ENCODE data around the gene ABRAXAS1.

ABRAXAS1 gene

DNA sequence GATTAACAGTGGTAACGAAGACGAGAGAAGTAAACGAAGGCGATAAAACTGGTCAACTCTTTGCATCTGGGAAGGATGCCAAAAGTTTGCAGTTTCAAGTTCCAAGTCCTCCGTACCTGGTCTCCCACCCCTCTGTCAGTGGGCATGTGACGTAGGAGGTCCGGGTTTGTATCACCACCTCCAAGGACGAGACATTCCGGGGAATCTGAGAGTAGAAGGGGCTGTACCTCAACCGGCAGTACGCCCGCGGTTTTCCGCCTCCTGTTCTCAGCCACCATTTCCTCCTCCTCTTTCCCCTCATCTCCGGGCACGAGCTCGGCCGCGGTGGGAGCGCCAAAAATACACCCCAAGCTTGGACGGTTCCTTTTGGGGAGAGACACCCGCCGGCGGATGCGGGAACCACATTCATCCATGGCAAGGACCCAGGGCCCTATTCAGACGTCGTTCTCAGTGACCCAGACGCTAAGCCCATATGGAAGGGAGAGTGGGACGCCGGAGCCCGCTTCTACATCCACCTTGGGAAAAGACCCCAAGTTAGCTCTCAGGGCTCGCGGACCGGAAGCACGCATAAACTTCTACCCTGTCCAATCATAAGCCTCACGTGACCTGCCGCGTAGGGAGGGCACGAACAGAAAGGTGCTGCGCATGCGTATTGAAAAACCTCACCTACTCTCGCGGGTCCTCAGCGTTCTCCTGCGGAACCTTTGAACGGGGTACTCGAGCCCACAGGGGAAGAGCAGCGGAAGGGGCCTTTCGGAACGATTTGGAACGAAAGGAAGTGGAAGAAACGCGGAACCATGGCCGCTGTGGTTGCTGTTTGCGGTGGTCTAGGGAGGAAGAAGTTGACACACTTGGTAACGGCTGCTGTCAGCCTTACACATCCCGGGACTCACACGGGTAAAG, 29.4 kb downstream of the ABRAXAS1 start, which contains the start of the genes HELQ and MRPS18C:
TSS of gene HELQ (minus strand) at position 543 of the 903 bp plus-strand sequence. CDS start at position 413, 130 bp downstream.
TSS of gene MRPS18C (plus strand) at position 778 of the 903 bp plus-strand sequence. CDS start at position 798, 20 bp downstream.
- peak; percentile 90 to 99 (median 95) for DNase-seq
- intact Hi-C loops (cut with DNase I), result loop anchor here (2.0 to 10.0 kb wide), 2 partner anchors 29 to 171 kb away; partner anchors contain the start of genes ABRAXAS1 and COQ2

DNA sequence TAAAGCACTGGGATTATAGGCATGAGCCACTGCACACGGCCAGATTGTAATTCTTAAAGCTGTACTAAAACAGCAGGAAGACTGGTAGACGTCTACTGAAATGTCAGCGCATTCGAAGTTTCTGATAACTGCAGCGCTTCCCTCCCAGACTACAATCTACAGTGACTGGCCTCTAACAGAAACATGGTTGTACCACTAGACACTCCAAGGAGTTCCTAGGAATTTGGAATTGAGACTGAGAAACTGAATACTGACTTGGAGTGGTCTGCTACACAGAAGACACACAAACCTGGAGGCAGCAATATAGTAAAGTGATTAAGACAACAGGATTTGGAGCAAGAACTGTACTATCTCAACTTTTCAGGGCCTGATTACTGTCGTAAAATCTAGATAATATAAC, 30.2 kb downstream of the ABRAXAS1 start:
- DNase-seq, result no peak
- intact Hi-C loops (cut with DNase I), result loop anchor here (10.0 kb wide), 1 partner anchor 170 kb away; the partner anchor contains the start of gene COQ2

DNA sequence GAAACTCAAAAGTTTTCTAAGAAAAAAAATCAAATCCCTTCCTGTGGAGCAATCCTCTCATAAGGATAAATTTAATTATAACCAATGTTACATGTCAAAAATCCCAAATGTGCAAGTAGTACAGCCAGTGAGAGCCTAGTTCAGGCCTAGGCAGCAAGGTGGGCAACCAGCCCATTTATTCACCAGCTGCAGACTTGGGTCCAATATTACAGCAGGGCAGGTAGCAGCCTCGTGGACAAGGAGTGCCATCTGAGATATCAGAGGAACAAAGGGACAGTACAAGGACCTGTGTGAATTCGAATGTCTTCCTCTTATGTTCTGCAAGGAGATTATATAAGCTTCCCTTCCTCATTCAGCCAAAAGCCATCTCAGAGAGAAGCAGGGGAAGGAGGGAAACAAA, 35.9 kb downstream of the ABRAXAS1 start:
- intact Hi-C loops (cut with DNase I), result no loop called here
- no peak for DNase-seq

DNA sequence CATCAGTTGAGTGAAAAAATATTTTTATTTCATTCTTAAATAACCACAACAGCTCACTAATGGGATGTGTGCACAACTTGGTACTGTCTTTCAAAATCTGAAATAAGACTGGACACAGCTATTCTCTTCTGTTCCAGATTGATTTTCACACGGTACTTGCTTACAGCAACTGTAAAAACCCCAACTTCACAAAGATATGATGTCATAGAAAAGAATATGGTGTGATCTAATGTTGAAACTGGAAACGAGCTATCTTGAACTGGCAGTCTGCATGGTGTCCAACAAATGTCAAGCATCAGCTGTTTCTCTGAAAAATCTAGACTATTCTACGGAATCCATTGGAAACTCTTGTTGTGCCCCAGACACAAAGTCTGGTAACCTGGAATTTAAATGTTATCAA, 44.0 kb downstream of the ABRAXAS1 start:
- DNase-seq, result no peak
- intact Hi-C loops (cut with DNase I), result no loop called here

DNA sequence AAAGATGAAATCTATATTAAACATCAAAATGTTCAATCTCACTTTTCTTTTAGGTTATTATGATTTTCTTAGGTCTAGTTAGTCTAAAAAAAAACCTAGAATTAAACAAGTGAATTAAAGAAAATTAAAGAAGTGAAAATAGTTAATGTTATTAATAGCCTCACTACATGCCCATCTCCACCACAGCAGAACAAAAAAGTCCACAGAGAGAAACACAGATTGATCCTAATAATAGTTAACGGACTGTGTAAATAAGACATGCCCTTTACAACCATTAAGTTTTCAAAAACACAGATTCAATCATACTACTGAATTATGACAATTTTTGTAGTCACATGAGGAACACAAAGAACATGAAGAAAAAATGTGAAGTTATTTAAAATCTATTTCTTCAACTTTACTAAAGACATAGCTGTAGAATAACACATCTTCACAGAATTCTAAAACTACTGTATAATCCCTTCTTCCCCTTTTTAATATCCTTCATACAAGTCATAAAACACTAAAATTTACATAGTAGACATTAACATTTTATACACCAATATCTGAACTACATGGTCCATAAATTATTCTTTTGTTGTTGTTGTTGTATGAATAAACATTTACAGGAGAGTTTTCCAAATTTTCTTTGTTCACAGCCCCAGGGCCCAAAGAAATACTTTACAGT, 44.6 kb downstream of the ABRAXAS1 start:
- no peak for DNase-seq
- intact Hi-C loops (cut with DNase I), result no loop called here

DNA sequence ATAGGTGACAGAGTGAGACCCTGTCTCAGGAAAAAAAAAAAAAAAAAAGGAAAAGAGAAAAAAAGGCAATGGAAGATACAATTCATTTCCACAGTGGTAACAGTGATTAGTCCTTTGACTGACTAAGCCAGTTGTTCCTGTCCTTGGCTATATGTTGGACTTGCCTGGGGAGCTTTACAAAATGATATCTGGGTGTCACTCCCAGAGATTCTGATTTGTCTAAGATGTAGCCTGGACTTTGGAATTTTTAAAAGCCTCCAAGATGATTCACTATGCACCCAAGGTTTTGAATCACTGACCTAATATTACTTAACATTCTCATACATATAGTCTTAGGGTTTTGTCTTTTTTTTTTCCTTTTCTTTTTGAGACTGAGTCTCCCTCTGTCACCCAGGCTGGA, 46.2 kb downstream of the ABRAXAS1 start:
- no peak for DNase-seq
- intact Hi-C loops (cut with DNase I), result no loop called here

DNA sequence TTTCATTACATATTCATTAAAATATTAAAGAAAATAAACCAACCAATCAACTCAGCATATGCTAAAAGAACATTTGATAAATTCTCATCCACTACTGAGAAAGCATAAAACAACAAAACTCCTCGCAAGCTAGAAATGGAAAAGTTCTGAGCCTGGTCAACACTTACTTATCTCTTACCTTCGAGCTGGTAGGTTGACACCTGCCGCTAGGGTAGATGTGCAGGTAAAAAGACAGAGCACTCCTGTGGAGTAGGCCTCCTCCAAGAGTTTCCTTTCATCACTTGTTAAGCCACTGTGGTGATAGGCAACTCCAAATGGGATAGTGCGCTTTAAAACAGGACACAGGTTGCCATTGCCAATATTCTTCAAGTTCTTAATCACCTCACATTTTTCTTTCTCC, 48.2 kb downstream of the ABRAXAS1 start:
- intact Hi-C loops (cut with DNase I), result no loop called here
- DNase-seq, result no peak

DNA sequence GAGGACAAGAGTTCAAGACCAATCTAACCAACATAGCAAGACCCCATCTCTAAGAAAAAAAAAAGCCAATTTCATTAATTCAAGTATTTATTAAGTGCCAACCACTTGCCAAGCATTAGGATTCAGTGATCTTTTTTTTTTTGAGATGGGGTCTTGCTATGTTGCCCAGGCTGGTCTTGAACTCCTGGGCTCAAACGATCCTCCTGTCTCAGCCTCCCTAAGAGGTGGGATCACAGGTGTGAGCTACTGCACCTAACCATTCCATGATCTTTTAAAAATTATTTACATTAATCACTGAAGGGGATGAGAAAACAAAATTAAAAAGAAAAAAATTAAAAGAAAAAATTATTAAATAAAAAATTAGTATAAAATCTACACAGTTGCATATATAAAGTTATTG, 53.7 kb downstream of the ABRAXAS1 start:
- intact Hi-C loops (cut with DNase I), result no loop called here
- DNase-seq, result no peak

DNA sequence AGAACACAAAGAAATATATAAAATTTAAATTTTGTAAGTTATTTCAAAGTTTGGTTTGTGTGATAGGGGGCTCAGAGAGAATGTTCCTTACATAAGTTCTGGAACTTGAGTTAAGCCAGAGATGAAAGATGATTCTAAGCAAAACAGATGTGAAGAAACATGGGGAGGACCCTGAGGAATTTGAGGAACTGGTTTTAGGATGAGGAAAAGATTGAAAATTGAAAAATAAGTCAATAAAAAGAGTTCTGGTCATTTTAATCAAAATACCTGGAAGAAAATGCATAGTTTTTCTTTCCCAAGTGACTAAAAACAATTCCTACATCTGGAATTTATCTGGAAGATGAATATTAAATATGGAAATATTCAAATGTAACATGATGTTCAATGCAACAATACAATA, 66.7 kb downstream of the ABRAXAS1 start:
- no peak for DNase-seq
- intact Hi-C loops (cut with DNase I), result no loop called here

DNA sequence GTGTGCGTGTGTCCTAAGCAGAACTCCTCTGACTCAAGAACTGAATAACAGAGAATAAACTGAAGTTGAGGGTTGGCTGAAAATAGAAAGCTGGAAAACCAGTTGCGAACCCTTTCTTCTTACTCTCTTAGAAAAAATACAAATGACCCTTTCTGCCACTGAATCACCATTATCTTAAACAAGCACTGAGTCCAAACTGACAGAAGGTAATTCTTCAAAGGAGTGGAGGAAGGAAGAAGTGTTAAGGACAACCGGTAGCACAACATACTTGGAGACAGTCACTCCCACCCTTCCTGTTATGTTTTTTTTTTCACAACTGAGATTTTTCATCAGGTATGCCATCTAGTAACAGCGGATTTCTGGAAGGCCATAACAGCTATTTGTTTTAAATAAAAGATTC, 67.3 kb downstream of the ABRAXAS1 start:
- intact Hi-C loops (cut with DNase I), result no loop called here
- no peak for DNase-seq

DNA sequence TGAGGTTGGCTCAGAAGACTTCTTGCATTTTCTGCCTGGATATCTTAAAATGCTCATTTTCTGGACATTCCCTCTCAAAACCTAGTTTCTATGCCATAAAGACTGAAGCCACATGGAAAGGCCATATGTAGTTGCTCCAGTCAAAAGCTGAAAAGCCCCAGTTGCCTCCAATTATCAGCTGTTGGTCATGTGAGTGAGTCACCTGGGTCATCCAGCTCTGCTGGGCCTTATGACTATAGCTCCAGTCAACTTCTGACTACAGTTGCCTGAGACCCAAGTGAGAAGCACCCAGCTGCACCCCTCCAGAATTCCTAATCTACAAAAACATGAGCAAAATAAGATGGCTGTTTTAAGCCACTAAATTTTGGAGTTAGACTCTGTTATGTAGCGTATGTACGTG, 71.2 kb downstream of the ABRAXAS1 start:
- DNase-seq, result no peak
- intact Hi-C loops (cut with DNase I), result no loop called here

Data from posterior cingulate gyrus (tissue), 11 donors.